Measurements from ENCODE around the gene ERCC6L2.

Gene ERCC6L2, protein sequence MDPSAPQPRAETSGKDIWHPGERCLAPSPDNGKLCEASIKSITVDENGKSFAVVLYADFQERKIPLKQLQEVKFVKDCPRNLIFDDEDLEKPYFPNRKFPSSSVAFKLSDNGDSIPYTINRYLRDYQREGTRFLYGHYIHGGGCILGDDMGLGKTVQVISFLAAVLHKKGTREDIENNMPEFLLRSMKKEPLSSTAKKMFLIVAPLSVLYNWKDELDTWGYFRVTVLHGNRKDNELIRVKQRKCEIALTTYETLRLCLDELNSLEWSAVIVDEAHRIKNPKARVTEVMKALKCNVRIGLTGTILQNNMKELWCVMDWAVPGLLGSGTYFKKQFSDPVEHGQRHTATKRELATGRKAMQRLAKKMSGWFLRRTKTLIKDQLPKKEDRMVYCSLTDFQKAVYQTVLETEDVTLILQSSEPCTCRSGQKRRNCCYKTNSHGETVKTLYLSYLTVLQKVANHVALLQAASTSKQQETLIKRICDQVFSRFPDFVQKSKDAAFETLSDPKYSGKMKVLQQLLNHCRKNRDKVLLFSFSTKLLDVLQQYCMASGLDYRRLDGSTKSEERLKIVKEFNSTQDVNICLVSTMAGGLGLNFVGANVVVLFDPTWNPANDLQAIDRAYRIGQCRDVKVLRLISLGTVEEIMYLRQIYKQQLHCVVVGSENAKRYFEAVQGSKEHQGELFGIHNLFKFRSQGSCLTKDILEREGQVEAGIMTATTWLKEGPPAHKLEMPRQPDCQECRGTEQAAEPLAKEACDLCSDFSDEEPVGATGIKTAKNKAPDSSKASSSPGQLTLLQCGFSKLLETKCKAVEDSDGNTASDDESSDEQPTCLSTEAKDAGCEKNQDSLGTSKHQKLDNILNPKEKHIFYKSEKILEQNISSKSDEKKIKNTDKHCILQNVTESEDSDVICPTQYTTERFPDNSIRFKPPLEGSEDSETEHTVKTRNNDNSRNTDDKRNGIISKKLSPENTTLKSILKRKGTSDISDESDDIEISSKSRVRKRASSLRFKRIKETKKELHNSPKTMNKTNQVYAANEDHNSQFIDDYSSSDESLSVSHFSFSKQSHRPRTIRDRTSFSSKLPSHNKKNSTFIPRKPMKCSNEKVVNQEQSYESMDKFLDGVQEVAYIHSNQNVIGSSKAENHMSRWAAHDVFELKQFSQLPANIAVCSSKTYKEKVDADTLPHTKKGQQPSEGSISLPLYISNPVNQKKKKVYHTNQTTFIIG (N-terminal part only)

DNA sequence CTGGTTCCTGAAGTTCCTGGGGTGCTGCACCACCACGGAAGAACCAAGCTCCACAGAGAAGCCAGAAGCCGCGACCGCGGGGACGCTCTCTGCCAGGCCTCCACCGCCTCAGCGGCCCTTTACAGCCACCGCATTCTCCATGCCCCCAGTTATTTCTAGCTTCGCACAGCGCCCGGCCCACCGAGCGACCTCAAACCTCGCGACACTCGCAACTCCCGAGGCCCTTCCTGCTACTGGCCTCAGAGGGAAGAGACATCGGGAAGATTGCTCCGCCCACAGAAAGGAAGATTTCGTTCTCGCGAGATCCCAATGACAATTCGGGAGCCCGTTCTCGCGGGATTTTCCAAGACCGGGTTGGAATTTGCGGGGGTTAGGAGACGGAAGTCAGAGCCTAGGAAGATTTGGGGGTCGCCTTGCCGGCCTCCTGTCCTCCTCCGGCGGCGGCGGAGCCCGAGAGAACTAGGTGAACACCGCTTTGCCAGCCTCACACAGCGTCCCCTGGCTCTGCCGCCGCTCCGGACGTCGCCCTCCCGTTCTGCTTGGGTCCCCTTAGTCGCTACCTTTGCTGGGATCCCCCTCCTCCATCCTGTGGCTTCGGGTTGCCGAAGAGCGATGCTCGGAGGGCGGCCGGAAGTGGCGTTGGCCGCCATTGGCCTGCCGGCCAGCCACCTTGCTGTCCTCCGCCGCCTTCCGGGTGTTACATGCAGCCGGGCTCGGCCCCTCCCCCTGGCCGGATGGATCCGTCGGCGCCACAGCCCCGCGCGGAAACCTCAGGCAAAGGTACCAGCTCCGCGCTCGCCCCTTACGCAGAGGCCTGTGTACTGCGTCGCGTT, at the start of gene ERCC6L2:
ERCC6L2 (plus strand) TSS at position 387 of the 833 bp plus-strand sequence; CDS start at position 735, 348 bp downstream.
- peak; percentile 40 for DNase-seq

GRCh38 chr9:95826183-95826838, 49.2 kb upstream of the ERCC6L2 start:
- DNase-seq = no peak

DNA sequence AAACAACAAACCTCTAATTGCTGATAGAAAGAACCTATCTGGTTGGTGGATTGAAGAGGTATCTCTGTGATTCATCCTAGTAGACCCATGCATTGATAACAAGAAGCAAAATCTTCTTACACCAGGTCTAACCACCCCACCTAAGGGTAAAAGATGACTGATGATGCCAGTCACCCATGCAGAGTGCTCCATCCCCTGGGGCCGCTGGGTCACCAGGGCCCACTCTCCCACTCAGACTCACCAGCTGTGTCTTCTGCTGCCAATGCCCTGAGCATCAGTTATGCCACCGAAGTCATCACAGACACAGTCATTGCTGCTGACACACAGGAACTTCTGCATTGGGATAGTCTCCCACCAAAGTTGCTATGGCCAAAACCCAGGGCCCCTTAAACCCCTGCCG, 44.7 kb upstream of the ERCC6L2 start:
- no peak for DNase-seq

- DNase-seq = no peak
Measured at GRCh38 chr9:95831810-95832209, 43.7 kb upstream of the ERCC6L2 start.

DNA sequence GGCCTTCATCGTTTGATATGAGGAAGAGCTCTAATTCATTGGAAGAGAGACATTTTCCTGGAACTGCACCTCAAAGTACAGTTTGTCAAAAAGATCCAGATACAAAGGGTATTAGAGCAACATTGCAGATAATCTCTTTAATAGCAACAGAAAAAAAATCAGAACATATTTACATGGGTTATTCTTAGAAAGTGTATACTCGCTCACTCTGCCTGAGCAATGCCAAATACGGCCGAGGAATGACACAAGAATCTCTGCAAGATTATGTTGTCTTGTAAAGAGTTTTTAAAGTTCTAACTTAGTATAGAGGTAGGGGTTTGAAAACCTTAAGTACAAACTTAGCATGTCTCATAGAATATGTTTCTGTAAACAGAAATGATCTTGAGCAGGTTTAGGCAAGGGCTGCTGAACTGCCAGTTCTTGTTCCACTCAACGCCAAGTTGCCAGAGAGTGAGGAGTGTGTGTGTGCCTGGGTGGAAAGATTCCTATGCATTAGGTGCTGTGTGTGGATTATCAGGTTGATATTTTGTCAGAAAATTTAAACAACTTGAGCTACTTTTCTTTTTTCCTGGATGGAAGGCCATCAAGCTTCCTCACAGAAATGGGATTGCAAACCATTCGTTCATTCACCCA, 41.8 kb upstream of the ERCC6L2 start:
- no peak for DNase-seq

GRCh38 chr9:95834281-95834907, 41.1 kb upstream of the ERCC6L2 start:
- no peak for DNase-seq

- no peak for DNase-seq
Measured at GRCh38 chr9:95835393-95835792, 40.1 kb upstream of the ERCC6L2 start.

DNA sequence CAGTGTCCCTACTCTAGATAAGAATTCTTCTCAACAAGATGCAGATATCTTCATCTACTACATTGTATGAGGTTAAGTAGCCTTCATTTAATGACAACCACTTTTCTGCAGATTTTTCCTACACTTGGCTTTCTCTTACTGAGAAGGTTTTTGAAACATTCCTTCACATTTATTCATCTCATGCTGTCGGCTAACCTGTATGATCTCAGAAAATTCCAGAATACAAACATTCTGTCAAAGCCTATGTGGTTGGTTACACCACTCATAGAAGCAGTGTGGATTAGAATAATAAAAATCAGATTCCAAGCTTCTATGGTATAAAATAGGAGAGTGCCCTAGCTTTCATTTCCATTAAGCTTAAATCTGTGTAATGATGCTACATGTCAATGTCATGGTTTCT, 39.4 kb upstream of the ERCC6L2 start:
- no peak for DNase-seq

DNA sequence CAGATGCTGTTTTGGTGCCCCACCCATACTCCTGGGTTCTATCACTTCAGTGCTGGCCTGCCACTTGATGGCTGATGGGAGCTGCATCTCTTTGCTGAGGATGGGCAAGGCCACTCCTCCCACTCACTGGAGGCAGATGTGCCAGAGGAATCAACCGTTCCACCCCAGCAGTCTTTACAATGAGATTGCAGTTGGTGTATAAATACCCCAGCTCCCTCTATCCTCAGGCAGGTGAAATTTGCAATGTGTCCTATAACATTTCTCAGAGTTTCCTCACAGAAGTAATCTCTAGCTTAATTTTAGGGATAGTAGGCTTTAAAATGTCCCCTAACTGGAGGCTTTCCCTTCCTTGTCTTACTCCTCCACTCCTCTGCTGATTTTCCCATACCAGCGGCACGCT, 36.5 kb upstream of the ERCC6L2 start:
- no peak for DNase-seq

- no peak for DNase-seq
Measured at GRCh38 chr9:95840074-95840473, 35.4 kb upstream of the ERCC6L2 start.

DNA sequence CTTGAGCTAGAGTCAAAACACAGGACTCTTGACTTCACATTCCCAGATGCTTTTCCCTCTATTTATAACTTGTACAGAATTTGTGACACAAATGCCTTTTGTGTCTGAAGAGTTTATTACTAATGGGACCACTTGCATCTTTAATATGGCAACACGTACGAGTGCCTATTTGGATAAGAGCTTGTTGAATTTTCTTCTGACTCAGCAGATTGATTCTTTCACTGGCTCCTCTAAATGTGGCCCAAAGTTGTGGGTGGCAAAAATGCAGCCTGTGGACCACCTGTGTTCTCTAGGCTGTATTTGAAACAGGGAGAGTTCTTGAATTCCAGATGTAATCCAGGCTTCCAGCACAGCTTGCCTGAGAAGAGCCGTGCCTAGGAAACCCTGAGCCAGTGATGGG, 34.1 kb upstream of the ERCC6L2 start:
- DNase-seq = no peak

GRCh38 chr9:95845751-95846150, 29.7 kb upstream of the ERCC6L2 start:
- no peak for DNase-seq

GRCh38 chr9:95848764-95849163, 26.7 kb upstream of the ERCC6L2 start:
- no peak for DNase-seq

- DNase-seq = no peak
Measured at GRCh38 chr9:95852059-95853032, 23.1 kb upstream of the ERCC6L2 start.

DNA sequence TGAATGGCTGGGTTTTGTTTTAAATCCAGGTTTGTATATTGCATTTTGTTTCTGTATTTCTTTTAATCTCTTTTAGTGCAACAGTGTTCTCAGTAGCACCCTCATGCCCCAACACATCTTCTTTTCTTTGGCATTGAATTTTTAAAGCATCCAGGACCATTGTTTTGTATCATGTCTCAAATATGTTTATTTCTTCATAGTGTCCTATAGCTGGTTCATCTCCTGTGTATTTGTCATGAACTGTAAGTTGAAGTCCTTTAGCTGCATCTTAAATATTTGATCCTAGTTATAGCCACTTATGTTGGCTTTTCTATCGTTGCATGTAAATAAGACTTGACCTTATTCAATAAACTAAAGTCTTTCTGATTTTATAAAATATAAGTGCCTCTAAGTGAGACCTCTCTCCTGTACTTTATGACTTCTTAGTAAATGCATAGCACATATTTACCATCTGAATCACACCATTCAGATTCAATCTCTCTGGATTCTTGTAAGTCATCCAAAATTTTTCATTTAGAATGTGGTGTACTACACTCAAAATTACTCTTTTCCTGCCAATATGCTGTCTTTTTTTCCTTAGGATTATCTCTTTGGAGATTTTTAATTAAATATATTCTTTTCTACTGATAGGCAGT, 21.0 kb upstream of the ERCC6L2 start:
- DNase-seq = no peak

- no peak for DNase-seq
Measured at GRCh38 chr9:95855961-95856360, 19.5 kb upstream of the ERCC6L2 start.

GRCh38 chr9:95857124-95857523, 18.4 kb upstream of the ERCC6L2 start:
- DNase-seq = no peak

GRCh38 chr9:95857896-95858295, 17.6 kb upstream of the ERCC6L2 start:
- DNase-seq = no peak

- no peak for DNase-seq
Measured at GRCh38 chr9:95862343-95862742, 13.1 kb upstream of the ERCC6L2 start.
